C4-2B (cell line): ENCODE results near the gene PPP6R3.

ENCODE experiments used
- ZFX ChIP-seq: fragments of 450-650 bp; IDR thresholded peaks from 2 replicates; pipeline ENCODE4 v1.6.1; 2017
- TF ChIP-seq, protein P1 (sequence below): fragments of 450-650 bp; conservative IDR thresholded peaks from 2 replicates; pipeline ENCODE4 v1.5.1; 2017; ENCODE audit warnings: mild to moderate bottlenecking

DNA sequence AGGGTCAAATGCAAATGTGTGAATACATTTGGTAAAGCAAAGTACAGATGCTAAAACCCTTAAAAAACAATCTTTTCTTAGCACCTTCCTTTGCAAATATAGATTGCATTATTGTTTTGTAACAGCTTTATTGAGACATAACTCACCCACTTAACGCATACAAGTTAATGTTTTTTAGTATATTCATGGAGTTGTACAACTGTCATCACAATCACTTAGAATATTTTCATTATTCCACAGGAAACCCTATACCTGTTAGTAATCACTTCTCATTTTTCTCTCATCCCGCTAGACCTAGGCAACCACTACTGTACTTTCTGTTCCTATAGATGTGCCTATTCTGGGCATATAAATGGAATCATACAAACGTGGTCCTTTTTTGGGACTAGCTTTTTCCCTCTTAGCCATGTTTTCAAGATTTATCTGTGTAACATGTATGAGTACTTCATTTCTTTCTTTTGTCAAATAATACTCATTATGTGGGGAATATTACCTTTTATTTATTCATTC is 34.7 kb downstream of the PPP6R3 start:
- TF ChIP-seq, protein P1, sequence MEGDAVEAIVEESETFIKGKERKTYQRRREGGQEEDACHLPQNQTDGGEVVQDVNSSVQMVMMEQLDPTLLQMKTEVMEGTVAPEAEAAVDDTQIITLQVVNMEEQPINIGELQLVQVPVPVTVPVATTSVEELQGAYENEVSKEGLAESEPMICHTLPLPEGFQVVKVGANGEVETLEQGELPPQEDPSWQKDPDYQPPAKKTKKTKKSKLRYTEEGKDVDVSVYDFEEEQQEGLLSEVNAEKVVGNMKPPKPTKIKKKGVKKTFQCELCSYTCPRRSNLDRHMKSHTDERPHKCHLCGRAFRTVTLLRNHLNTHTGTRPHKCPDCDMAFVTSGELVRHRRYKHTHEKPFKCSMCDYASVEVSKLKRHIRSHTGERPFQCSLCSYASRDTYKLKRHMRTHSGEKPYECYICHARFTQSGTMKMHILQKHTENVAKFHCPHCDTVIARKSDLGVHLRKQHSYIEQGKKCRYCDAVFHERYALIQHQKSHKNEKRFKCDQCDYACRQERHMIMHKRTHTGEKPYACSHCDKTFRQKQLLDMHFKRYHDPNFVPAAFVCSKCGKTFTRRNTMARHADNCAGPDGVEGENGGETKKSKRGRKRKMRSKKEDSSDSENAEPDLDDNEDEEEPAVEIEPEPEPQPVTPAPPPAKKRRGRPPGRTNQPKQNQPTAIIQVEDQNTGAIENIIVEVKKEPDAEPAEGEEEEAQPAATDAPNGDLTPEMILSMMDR = no peak
- TF ChIP-seq ZFX = no peak
